BJ (cell line): Measurements from ENCODE around the gene CCDC93. TPM values are rescaled to one million over a fixed set of nuclear protein-coding genes. Genes with fewer than 3 reads are reported as not detected.

Experiments used
- CTCF ChIA-PET: fragments of 350-600 bp; formaldehyde crosslinking; extraction: SDS; loops from one replicate; lab custom pipeline; 2021; ENCODE audit warnings: antibody characterized with exemption, inconsistent platforms; lab: Yijun Ruan, JAX
- POLR2A ChIA-PET: fragments of 300-600 bp; sonication (Branson Sonifier 250); formaldehyde crosslinking; extraction: SDS; loops from one replicate; lab custom pipeline; 2021; ENCODE audit warnings: antibody characterized with exemption; lab: Charles Lee
- DNase-seq: peaks from one replicate; pipeline ENCODE4 v3.0.0-alpha.2; 2011; ENCODE audit warnings: low read depth
- H3K27me3 ChIP-seq: 2 replicates; pipeline ENCODE4 v1.6.0; 2011; ENCODE audit warnings: low read length; ENCODE audit not compliant: control insufficient read depth, insufficient read depth
- H3K36me3 ChIP-seq: 2 replicates; pipeline ENCODE4 v1.5.1; 2011; ENCODE audit warnings: low read length; ENCODE audit not compliant: control insufficient read depth, insufficient read depth
- H3K4me3 ChIP-seq: 2 replicates; pipeline ENCODE4 v1.5.1; 2011; ENCODE audit warnings: low read depth, mild to moderate bottlenecking, control low read depth, low read length
- CTCF ChIP-seq: IDR thresholded peaks from 2 replicates; pipeline ENCODE4 v1.5.1; 2011; ENCODE audit warnings: low read depth, mild to moderate bottlenecking, control low read depth, inconsistent platforms, low read length, moderate library complexity; ENCODE audit not compliant: insufficient read depth
- polyA plus RNA-seq: library from polyadenylated mRNA; depleted of rRNA; stranded (reverse); fragments of >200 nt; gene quantifications from 2 replicates; pipeline ENCODE4 v1.2.3, GENCODE V29; 2011

The CCDC93 gene
- polyA plus RNA-seq, 1 experiment = 12.8 TPM

GRCh38 chr2:117956036-117956796, 57.7 kb downstream of the CCDC93 start:
- TF ChIP-seq CTCF = no peak
- POLR2A ChIA-PET = interaction anchor here (0.7 kb wide), 1 partner anchor 10 kb away, joined by 9 read pairs; no protein-coding TSS in a partner anchor
- CTCF ChIA-PET = interaction anchor here (0.8 to 1.6 kb wide), 5 partner anchors 8 to 142 kb away, joined by 3 to 4 read pairs (median 3); partner anchors contain the start of gene DDX18
- Histone ChIP-seq H3K27me3 (no peaks in the 10 kb centered on the region), H3K4me3 (no peak overlapping the region), H3K36me3 (no peaks in the 10 kb centered on the region)
- DNase-seq = no peak

GRCh38 chr2:117953231-117953630, 60.6 kb downstream of the CCDC93 start:
- CTCF ChIA-PET = interaction anchor here (0.7 kb wide), 1 partner anchor 10 kb away, joined by 3 read pairs; no protein-coding TSS in a partner anchor

GRCh38 chr2:117952701-117953100, 61.2 kb downstream of the CCDC93 start:
- ChIA-PET POLR2A (no interaction called here), CTCF (interaction anchor here (0.7 to 2.2 kb wide), 3 partner anchors 9 to 138 kb away, joined by 3 to 10 read pairs (median 3); partner anchors contain the start of gene DDX18)
- Histone ChIP-seq H3K36me3 (peaks cover 1% of the 10 kb centered on the region; the same call in 1 of the 2 replicates), H3K27me3 (no peaks in the 10 kb centered on the region), H3K4me3 (no peak overlapping the region)
- TF ChIP-seq CTCF = no peak
- no peak for DNase-seq

More at GRCh38 chr2:117953231-117953630, 60.6 kb downstream of the CCDC93 start:
- no peak for DNase-seq
- Histone ChIP-seq H3K36me3 (peaks cover 1% of the 10 kb centered on the region; the same call in 1 of the 2 replicates), H3K27me3 (no peaks in the 10 kb centered on the region), H3K4me3 (no peak overlapping the region)
- POLR2A ChIA-PET = no interaction called here
- TF ChIP-seq CTCF = no peak

GRCh38 chr2:117952228-117952627, 61.6 kb downstream of the CCDC93 start:
- Histone ChIP-seq H3K27me3 (no peaks in the 10 kb centered on the region), H3K36me3 (peaks cover 1% of the 10 kb centered on the region; the same call in 1 of the 2 replicates), H3K4me3 (no peak overlapping the region)
- DNase-seq = no peak
- ChIA-PET CTCF (interaction anchor here (0.6 to 2.2 kb wide), 4 partner anchors 18 to 137 kb away, joined by 3 to 10 read pairs (median 3); partner anchors contain the start of gene DDX18), POLR2A (no interaction called here)
- no peak for TF ChIP-seq CTCF

GRCh38 chr2:117949806-117950205, 64.1 kb downstream of the CCDC93 start:
- POLR2A ChIA-PET = no interaction called here

More at GRCh38 chr2:117949806-117950205, 64.1 kb downstream of the CCDC93 start:
- H3K36me3 ChIP-seq = peaks cover 10% of the 10 kb centered on the region; the same call in 1 of the 2 replicates
- no peak for TF ChIP-seq CTCF
- H3K4me3 ChIP-seq = no peak overlapping the region
- CTCF ChIA-PET = interaction anchor here (0.7 to 1.3 kb wide), 5 partner anchors 10 to 1993 kb away, joined by 3 to 5 read pairs (median 4); no protein-coding TSS in a partner anchor
- no peak for DNase-seq
- no peaks in the 10 kb centered on the region for H3K27me3 ChIP-seq
